Measurements from ENCODE around the gene SKIC8.

GRCh38 chr15:78301326-78301725, 1.9 kb upstream of the SKIC8 start:
- TF ChIP-seq MYC (CRISPR knock-in tag; IDR thresholded peaks at IDR 0.05; ENCODE audit: borderline replicate concordance) (no peak), SP2 (CRISPR knock-in tag; IDR thresholded peaks at IDR 0.05) (no peak)
